Nasal cavity respiratory epithelium epithelial cell of viscerocranial mucosa (primary cell): ENCODE results near the gene TUBB2A. TPM values are rescaled to one million over a fixed set of nuclear protein-coding genes. Genes with fewer than 3 reads are reported as not detected.

Experiments
- total RNA-seq: library from RNA; depleted of rRNA; stranded (reverse); fragments of >200 nt; gene quantifications from 2 replicates; pipeline ENCODE4 v1.2.3, GENCODE V29; 2014

TUBB2A gene
- 28.4 and 59.9 TPM in 2 replicates for total RNA-seq

GRCh38 chr6:3157131-3157933 is at the start of gene TUBB2A:
TUBB2A (minus strand) TSS chr6:3157544; CDS start chr6:3157463, 81 bp downstream.

GRCh38 chr6:3118353-3119039 is 38.8 kb downstream of the TUBB2A start, which contains the start of gene BPHL:
BPHL (plus strand) TSS chr6:3118711; CDS start chr6:3118741, 30 bp downstream.

Other genes with a start within 250 kb of the TUBB2A start
- gene SERPINB6, start 186.0 kb downstream of the TUBB2A start, total RNA-seq = 30.4 and 66.5 TPM in 2 replicates
- gene NQO2, start 157.7 kb downstream of the TUBB2A start, total RNA-seq = 14.0 and 26.6 TPM in 2 replicates
- gene RIPK1, start 89.0 kb downstream of the TUBB2A start, total RNA-seq = 14.4 and 31.3 TPM in 2 replicates
- gene BPHL, start 38.8 kb downstream of the TUBB2A start, total RNA-seq = 12.0 and 21.4 TPM in 2 replicates
- gene TUBB2B, start 70.1 kb upstream of the TUBB2A start, total RNA-seq = under 0.01 and 1.4 TPM in 2 replicates
- gene PSMG4, start 101.4 kb upstream of the TUBB2A start, total RNA-seq = 16.7 and 17.4 TPM in 2 replicates